ENCODE data around the gene APOL4.
"Not testable (repeated sequence)": the region's sequence is repeated elsewhere in the genome, so short reads cannot be mapped to it uniquely, and the experiment has no call there.

APOL4 gene

GRCh38 chr22:36191106-36191836, 10.3 kb downstream of the APOL4 start:
- no peak overlapping the region for H3K4me3 ChIP-seq (ENCODE audit: low read length)
- no peak for DNase-seq (ENCODE audit: low read depth)
- TF ChIP-seq CTCF (conservative IDR thresholded peaks at IDR 0.05; ENCODE audit: low read depth, low read length), result no peak

GRCh38 chr22:36187862-36188261, 13.7 kb downstream of the APOL4 start:
- not testable (repeated sequence) for H3K4me3 ChIP-seq (ENCODE audit: low read length); DNase-seq (ENCODE audit: low read depth)

GRCh38 chr22:36185828-36186624, 15.6 kb downstream of the APOL4 start:
- DNase-seq (ENCODE audit: low read depth), result no peak
- H3K4me3 ChIP-seq (ENCODE audit: low read length), result no peak overlapping the region
- TF ChIP-seq CTCF (conservative IDR thresholded peaks at IDR 0.05; ENCODE audit: low read depth, low read length), result no peak

DNA sequence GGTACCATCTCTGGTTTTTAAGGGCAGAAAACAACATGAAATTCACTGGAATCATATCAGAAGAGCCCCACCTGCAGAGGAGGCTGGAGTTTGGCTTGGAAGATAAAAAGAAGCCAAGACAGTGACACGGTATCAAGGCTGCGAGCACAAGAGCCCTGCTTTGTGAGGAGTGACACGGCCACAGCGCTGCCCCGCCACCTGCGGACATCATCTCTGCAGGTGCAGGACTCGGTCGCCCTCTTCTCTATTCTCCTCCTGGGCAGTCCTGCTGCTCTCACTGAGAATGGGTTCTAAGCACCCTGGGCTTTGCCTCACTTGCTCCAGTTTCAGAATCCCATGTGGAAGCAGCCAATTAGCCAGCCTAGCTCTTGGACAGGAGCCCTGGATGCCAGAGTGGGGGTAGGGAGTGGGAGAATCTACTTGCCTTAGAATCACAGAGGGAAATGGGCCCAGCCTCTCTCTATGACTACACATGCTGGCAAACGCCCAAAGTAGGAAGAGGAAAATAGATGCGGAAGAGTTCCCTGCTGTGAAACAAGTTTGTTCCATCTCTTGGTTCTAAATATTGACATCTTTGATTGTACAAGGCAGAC, 17.1 kb downstream of the APOL4 start:
- no peak overlapping the region for H3K4me3 ChIP-seq (ENCODE audit: low read length)
- TF ChIP-seq CTCF (conservative IDR thresholded peaks at IDR 0.05; ENCODE audit: low read depth, low read length), result no peak
- no peak for DNase-seq (ENCODE audit: low read depth)

DNA sequence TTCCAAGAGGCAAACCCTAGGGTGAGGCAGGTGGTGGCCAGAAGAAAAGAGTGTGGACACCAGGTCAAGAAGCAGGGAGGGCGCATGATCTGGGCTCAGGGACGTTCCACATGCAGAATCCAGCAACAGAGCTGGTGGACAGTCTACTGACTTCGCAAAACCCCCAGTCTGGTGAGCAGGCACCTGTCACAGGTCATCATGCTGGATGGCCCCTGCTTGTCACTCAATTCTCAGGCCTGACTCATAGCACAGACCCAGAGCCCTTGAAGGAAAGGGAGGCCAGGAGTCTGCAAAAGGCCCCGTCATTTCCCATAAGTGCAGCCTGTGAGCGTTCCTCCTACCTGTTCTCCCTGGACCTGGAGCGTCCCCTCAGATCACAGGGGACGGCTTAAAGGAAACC, 18.2 kb downstream of the APOL4 start:
- H3K4me3 ChIP-seq (ENCODE audit: low read length), result no peak overlapping the region
- no peak for TF ChIP-seq CTCF (conservative IDR thresholded peaks at IDR 0.05; ENCODE audit: low read depth, low read length)
- no peak for DNase-seq (ENCODE audit: low read depth)

GRCh38 chr22:36182857-36183256, 18.8 kb downstream of the APOL4 start:
- TF ChIP-seq CTCF (conservative IDR thresholded peaks at IDR 0.05; ENCODE audit: low read depth, low read length), result no peak
- no peak for DNase-seq (ENCODE audit: low read depth)
- H3K4me3 ChIP-seq (ENCODE audit: low read length), result no peak overlapping the region

- H3K4me3 ChIP-seq (ENCODE audit: low read length), result no peak overlapping the region
- no peak for DNase-seq (ENCODE audit: low read depth)
- TF ChIP-seq CTCF (conservative IDR thresholded peaks at IDR 0.05; ENCODE audit: low read depth, low read length), result no peak
Observed at GRCh38 chr22:36182056-36182455, 19.6 kb downstream of the APOL4 start.

Measured in retinal pigment epithelial cell (primary cell).